ENCODE measurements around the gene SMPX.

DNA sequence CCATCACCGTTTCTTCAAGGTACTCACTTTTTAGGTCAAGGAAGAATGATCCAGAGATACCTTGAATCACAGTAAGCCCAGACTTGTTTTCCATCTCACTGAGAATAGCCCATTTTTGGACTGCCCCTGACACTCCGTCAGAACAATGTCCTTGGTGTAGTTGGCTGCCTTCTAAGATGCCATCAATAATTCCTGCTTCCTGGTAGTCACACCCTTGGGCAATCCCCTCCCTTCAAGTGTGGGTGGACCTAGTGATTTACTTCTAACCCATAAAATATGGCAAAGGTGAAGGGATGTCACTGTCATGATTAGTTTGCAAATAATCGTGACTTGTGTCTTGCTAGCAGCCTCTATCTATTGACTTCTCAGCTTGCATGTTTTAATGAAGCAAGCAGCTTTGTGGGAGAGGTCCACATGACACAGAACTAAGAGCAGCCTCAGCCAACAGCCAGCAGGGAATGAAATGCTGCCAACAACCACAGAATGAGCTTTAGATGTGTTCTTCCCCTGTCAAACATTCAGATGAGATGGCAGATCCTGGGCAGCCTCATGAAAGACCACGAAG is 79.8 kb downstream of the SMPX start:
- TF ChIP-seq, protein P1, sequence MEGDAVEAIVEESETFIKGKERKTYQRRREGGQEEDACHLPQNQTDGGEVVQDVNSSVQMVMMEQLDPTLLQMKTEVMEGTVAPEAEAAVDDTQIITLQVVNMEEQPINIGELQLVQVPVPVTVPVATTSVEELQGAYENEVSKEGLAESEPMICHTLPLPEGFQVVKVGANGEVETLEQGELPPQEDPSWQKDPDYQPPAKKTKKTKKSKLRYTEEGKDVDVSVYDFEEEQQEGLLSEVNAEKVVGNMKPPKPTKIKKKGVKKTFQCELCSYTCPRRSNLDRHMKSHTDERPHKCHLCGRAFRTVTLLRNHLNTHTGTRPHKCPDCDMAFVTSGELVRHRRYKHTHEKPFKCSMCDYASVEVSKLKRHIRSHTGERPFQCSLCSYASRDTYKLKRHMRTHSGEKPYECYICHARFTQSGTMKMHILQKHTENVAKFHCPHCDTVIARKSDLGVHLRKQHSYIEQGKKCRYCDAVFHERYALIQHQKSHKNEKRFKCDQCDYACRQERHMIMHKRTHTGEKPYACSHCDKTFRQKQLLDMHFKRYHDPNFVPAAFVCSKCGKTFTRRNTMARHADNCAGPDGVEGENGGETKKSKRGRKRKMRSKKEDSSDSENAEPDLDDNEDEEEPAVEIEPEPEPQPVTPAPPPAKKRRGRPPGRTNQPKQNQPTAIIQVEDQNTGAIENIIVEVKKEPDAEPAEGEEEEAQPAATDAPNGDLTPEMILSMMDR (IDR thresholded peaks at IDR 0.05) = no peak
- no peak for TF ChIP-seq POLR2A (IDR thresholded peaks at IDR 0.05)
